Measurements from ENCODE around the gene RAD9A. TPM values are rescaled to one million over a fixed set of nuclear protein-coding genes. Genes with fewer than 3 reads are reported as not detected.
A peak's percentile ranks its signal among the peaks of the same experiment; 100 is the strongest.

RAD9A gene
- total RNA-seq, 3 donors from 2014 or later, result 11.0 to 31.0 (median 24.6) TPM

DNA sequence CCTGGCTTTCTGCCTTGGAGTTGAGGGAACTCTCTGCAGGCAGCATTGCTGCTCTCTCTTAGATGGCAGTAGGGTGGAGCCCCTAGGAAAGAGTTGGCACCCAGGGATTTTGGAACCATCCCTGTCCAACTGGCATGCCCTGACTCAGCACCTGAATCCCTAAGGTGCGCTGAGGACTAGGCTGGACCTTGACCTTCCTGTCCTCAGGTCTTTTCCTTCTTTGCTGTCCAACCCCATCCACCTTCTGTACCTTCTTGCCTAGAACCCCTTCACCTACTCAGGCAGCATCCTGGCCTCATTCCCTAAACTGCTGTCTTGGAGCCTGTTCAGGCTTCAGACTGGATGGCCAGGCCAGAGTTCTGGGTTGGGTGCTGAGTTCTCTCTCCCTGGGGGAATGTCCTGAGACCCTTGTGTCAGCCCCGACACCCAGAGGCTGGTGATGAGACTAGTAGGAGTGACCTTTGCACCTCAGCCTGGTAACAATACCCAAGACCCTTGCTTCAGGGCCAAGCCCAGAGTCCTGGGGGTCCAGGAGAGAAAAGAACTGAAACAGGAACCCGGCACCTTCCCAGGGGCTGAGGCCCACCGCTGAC, 35.9 kb upstream of the RAD9A start:
- DNase-seq (ENCODE audit: low spot score in 2 of 2), result no peak
- no peak overlapping the region for H3K4me3 ChIP-seq
- peak overlapping the region; percentile 97 to 98 for H3K27ac ChIP-seq
- H3K4me1 ChIP-seq, result peaks cover 13 to 30% of the 10 kb centered on the region in 2 donors
- no peaks in the 10 kb centered on the region for H3K36me3 ChIP-seq
- TF ChIP-seq POLR2AphosphoS5 (IDR thresholded peaks at IDR 0.05) (no peak), CTCF (IDR thresholded peaks at IDR 0.05) (no peak), POLR2A (IDR thresholded peaks at IDR 0.05) (no peak)
- intact Hi-C loops (cut with DNase I; ENCODE audit: low total_unique reads), result loop anchor here (5.0 kb wide), 1 partner anchor 36 kb away; the partner anchor contains the start of gene RAD9A
- H3K9me3 ChIP-seq, result no peaks in the 10 kb centered on the region
- no peaks in the 10 kb centered on the region for H3K27me3 ChIP-seq

- no peak for DNase-seq (ENCODE audit: low spot score in 2 of 2)
- TF ChIP-seq POLR2AphosphoS5 (IDR thresholded peaks at IDR 0.05) (no peak), CTCF (IDR thresholded peaks at IDR 0.05) (no peak), POLR2A (IDR thresholded peaks at IDR 0.05) (no peak)
- Histone ChIP-seq H3K36me3 (no peaks in the 10 kb centered on the region), H3K4me3 (no peak overlapping the region), H3K4me1 (peaks cover 13 to 29% of the 10 kb centered on the region in 2 donors), H3K27me3 (no peaks in the 10 kb centered on the region), H3K9me3 (no peaks in the 10 kb centered on the region), H3K27ac (peak overlapping the region; percentile 49 to 97)
- intact Hi-C loops (cut with DNase I; ENCODE audit: low total_unique reads), result loop anchor here (5.0 kb wide), 1 partner anchor 36 kb away; the partner anchor contains the start of gene RAD9A
Observed at GRCh38 chr11:67356387-67356863, 35.4 kb upstream of the RAD9A start.

DNA sequence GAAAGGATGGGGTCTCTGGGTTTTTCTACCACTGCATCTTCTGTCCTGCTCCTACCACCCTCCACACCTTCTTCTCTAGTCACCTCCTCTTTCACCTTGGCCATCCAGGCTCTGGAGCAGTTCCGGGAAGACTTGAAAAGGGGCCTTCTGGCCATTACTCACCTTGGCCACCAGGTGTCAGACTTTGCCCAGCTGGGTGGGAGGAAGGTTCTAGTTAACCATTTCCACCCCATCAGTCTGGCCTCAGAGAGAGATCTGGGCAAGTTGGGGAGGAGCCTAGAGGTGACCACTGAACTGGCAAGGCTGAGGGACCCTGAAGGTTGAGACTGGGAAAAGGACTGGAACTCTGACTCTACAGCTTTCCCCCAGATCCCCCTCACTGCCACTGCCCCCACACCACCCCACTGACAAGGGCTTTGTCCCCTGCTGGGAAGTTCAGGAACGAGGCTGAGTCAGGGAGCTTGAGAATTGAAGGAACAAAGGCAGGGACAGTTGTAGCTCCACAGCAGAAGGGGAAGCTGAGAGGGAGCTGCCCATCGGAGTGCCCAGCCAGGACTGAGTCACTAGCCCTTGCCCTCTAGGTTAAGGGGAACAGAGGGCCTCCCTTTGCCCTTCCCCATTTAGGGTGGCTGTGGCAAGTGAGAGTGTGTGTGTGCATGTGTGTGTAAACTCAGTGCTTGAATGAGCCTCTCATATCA, 34.8 kb upstream of the RAD9A start:
- H3K4me1 ChIP-seq, result peaks cover 9 to 23% of the 10 kb centered on the region in 2 donors
- DNase-seq (ENCODE audit: low spot score in 2 of 2), result no peak
- intact Hi-C loops (cut with DNase I; ENCODE audit: low total_unique reads), result loop anchor here (5.0 kb wide), 1 partner anchor 35 kb away; the partner anchor contains the start of gene RAD9A

GRCh38 chr11:67357831-67358670, 33.7 kb upstream of the RAD9A start:
- peaks cover 9 to 15% of the 10 kb centered on the region in 2 donors for H3K4me1 ChIP-seq
- intact Hi-C loops (cut with DNase I; ENCODE audit: low total_unique reads), result loop anchor here (5.0 kb wide), 1 partner anchor 34 kb away; the partner anchor contains the start of gene RAD9A
- no peak overlapping the region for H3K27ac ChIP-seq

More for the DNA sequence above, 34.8 kb upstream of the RAD9A start:
- H3K9me3 ChIP-seq, result no peaks in the 10 kb centered on the region
- H3K27ac ChIP-seq, result peak overlapping the region; percentile 49 to 97
- no peaks in the 10 kb centered on the region for H3K36me3 ChIP-seq
- H3K4me3 ChIP-seq, result no peak overlapping the region
- H3K27me3 ChIP-seq, result no peaks in the 10 kb centered on the region
- TF ChIP-seq POLR2AphosphoS5 (IDR thresholded peaks at IDR 0.05) (peak; percentile 30 to 47 (median 47)), POLR2A (IDR thresholded peaks at IDR 0.05) (no peak), CTCF (IDR thresholded peaks at IDR 0.05) (peak; percentile 93 to 99 (median 98))

More at GRCh38 chr11:67357831-67358670, 33.7 kb upstream of the RAD9A start:
- no peak for TF ChIP-seq POLR2A (IDR thresholded peaks at IDR 0.05)
- no peak for TF ChIP-seq POLR2AphosphoS5 (IDR thresholded peaks at IDR 0.05)
- TF ChIP-seq CTCF (IDR thresholded peaks at IDR 0.05), result no peak
- no peaks in the 10 kb centered on the region for H3K27me3 ChIP-seq
- no peaks in the 10 kb centered on the region for H3K9me3 ChIP-seq
- H3K4me3 ChIP-seq, result no peak overlapping the region
- no peaks in the 10 kb centered on the region for H3K36me3 ChIP-seq
- DNase-seq (ENCODE audit: low spot score in 2 of 2), result no peak

All from breast epithelium (tissue), 4 donors.